ENCODE measurements around the gene LIX1L.

GRCh38 chr1:145964328-145965118 lies 6.7 kb upstream of the LIX1L start, which contains the start of the genes ANKRD34A and POLR3GL:
- TF ChIP-seq CTCF (IDR thresholded peaks at IDR 0.05) (peak in 1 of 5 experiments; percentile 54), POLR2A (IDR thresholded peaks at IDR 0.05) (peak; percentile 88 to 98), EP300 (IDR thresholded peaks at IDR 0.05) (peak; percentile 65 to 99)
